A673 (cell line): ENCODE measurements around the gene CALR3. TPM values are rescaled to one million over a fixed set of nuclear protein-coding genes. Genes with fewer than 3 reads are reported as not detected.

Experiments
- BruUV-seq: library from RNA; stranded (reverse); fragments of 400-500 nt; replicated peaks from 2 replicates; lab custom pipeline; 2021; lab: Mats Ljungman, UMichigan
- CTCF ChIA-PET: fragments of 300-600 bp; sonication (Branson Sonifier 250); formaldehyde crosslinking; loops from one replicate; lab custom pipeline; 2022; ENCODE audit warnings: antibody characterized with exemption; lab: Charles Lee
- POLR2A ChIA-PET: fragments of 300-600 bp; sonication (Branson Sonifier 250); formaldehyde crosslinking; loops from one replicate; lab custom pipeline; 2022; ENCODE audit warnings: antibody characterized with exemption; ENCODE audit not compliant: low non-redundant PET; lab: Charles Lee
- DNase-seq: peaks from one replicate; pipeline ENCODE4 v3.0.0-alpha.2; 2015; ENCODE audit warnings: low spot score
- H3K27ac ChIP-seq: fragments of 200-600 bp; sonication (generic); 2 replicates; pipeline ENCODE4 v1.5.1; 2016; ENCODE audit warnings: mixed run types, low read depth, mild to moderate bottlenecking, mixed read lengths, antibody characterized with exemption, low read length; ENCODE audit not compliant: poor library complexity, severe bottlenecking
- H3K27me3 ChIP-seq: fragments of 200-600 bp; sonication (generic); replicated peaks from 2 replicates; pipeline ENCODE4 v1.6.1; 2017; ENCODE audit warnings: mixed run types, low read depth, mild to moderate bottlenecking, mixed read lengths, antibody characterized with exemption, low read length; ENCODE audit not compliant: insufficient read depth, poor library complexity
- H3K36me3 ChIP-seq: fragments of 200-600 bp; sonication (generic); 2 replicates; pipeline ENCODE4 v1.6.1; 2016; ENCODE audit warnings: mixed run types, mild to moderate bottlenecking, mixed read lengths, antibody characterized with exemption, low read length; ENCODE audit not compliant: insufficient read depth, poor library complexity, severe bottlenecking
- H3K4me1 ChIP-seq: fragments of 200-600 bp; sonication (generic); 2 replicates; pipeline ENCODE4 v1.6.1; 2017; ENCODE audit warnings: mixed run types, mild to moderate bottlenecking, mixed read lengths, antibody characterized with exemption, low read length; ENCODE audit not compliant: insufficient read depth, poor library complexity, severe bottlenecking
- H3K4me3 ChIP-seq: fragments of 200-600 bp; sonication (generic); 2 replicates; pipeline ENCODE4 v1.5.1; 2016; ENCODE audit warnings: low read depth, mixed run types, mild to moderate bottlenecking, mixed read lengths, low read length; ENCODE audit not compliant: poor library complexity, severe bottlenecking
- H3K9me3 ChIP-seq: fragments of 200-600 bp; sonication (generic); 2 replicates; pipeline ENCODE4 v1.6.1; 2016; ENCODE audit warnings: mixed run types, low read depth, mild to moderate bottlenecking, mixed read lengths, antibody characterized with exemption, low read length; ENCODE audit not compliant: poor library complexity, severe bottlenecking
- CTCF ChIP-seq: fragments of 300-800, 200-600 bp; sonication (generic); conservative IDR thresholded peaks from 2 replicates; pipeline ENCODE4 v1.5.1; 2017; ENCODE audit warnings: low read depth, mild to moderate bottlenecking, antibody characterized with exemption, low read length, moderate library complexity, mixed read lengths
- EZH2 ChIP-seq: fragments of 200-600 bp; sonication (generic); IDR thresholded peaks from 2 replicates; pipeline ENCODE4 v1.6.1; 2017; ENCODE audit warnings: borderline replicate concordance, low read depth, mild to moderate bottlenecking, mixed read lengths, antibody characterized with exemption, low read length; ENCODE audit not compliant: poor library complexity, severe bottlenecking
- intact Hi-C: fragments of 100-400 bp; cut with micrococcal nuclease; formaldehyde crosslinking; loops from one replicate; pipeline ENCODE4 v1.10.0; 2022; ENCODE audit not compliant: unreplicated experiment
- total RNA-seq: library from RNA; stranded (reverse); gene quantifications from 2 replicates; pipeline ENCODE4 v1.2.3, GENCODE V29; 2021

Gene CALR3
- total RNA-seq, 1 experiment from 2014 or later = not detected

GRCh38 chr19:16458391-16459341 is 37.3 kb downstream of the CALR3 start:
- ChIA-PET CTCF (no interaction called here), POLR2A (no interaction called here)
- Histone ChIP-seq H3K4me1 (peaks cover 24% of the 10 kb centered on the region), H3K27me3 (no peaks in the 10 kb centered on the region), H3K9me3 (no peaks in the 10 kb centered on the region), H3K4me3 (no peak overlapping the region), H3K36me3 (no peaks in the 10 kb centered on the region), H3K27ac (peak overlapping the region; percentile 74)
- intact Hi-C loops = no loop called here
- BruUV-seq = no TSS peak
- TF ChIP-seq CTCF (no peak), EZH2 (no peak)
- DNase-seq = no peak

GRCh38 chr19:16457954-16458331 is 38.0 kb downstream of the CALR3 start:
- no peak overlapping the region for H3K4me3 ChIP-seq
- H3K9me3 ChIP-seq = no peaks in the 10 kb centered on the region
- no peak for DNase-seq
- H3K27me3 ChIP-seq = no peaks in the 10 kb centered on the region
- H3K27ac ChIP-seq = peak overlapping the region; percentile 74
- intact Hi-C loops = no loop called here
- BruUV-seq = no TSS peak
- ChIA-PET CTCF (no interaction called here), POLR2A (no interaction called here)
- peaks cover 24% of the 10 kb centered on the region for H3K4me1 ChIP-seq
- no peaks in the 10 kb centered on the region for H3K36me3 ChIP-seq
- no peak for TF ChIP-seq CTCF
- TF ChIP-seq EZH2 = no peak

- TF ChIP-seq EZH2 (no peak), CTCF (no peak)
Observed at GRCh38 chr19:16457195-16457953, 38.6 kb downstream of the CALR3 start.

More at GRCh38 chr19:16457195-16457953, 38.6 kb downstream of the CALR3 start:
- Histone ChIP-seq H3K27me3 (no peaks in the 10 kb centered on the region), H3K4me3 (no peak overlapping the region), H3K27ac (peak overlapping the region; percentile 74), H3K9me3 (no peaks in the 10 kb centered on the region), H3K36me3 (no peaks in the 10 kb centered on the region), H3K4me1 (peaks cover 24% of the 10 kb centered on the region)
- peak; percentile 44 for DNase-seq
- BruUV-seq = no TSS peak
- POLR2A ChIA-PET = no interaction called here
- CTCF ChIA-PET = no interaction called here
- intact Hi-C loops = no loop called here
